ACC112 (cell line): Measurements from ENCODE around the gene SORCS3.

ENCODE experiments used
- H2AFZ ChIP-seq: fragments of 200-600 bp; sonication (generic); one replicate; pipeline ENCODE4 v1.6.0; 2017; ENCODE audit warnings: antibody characterized with exemption, low read length; ENCODE audit not compliant: unreplicated experiment
- H3K27ac ChIP-seq: fragments of 200-600 bp; sonication (generic); 2 replicates; pipeline ENCODE4 v1.5.1; 2014; ENCODE audit warnings: low read depth, mild to moderate bottlenecking, antibody characterized with exemption, low read length, moderate library complexity
- H3K27me3 ChIP-seq: fragments of 200-600 bp; sonication (generic); 2 replicates; pipeline ENCODE4 v1.6.1; 2014; ENCODE audit warnings: mild to moderate bottlenecking, antibody characterized with exemption, low read length, moderate library complexity, mixed read lengths; ENCODE audit not compliant: insufficient read depth
- H3K36me3 ChIP-seq: fragments of 200-600 bp; sonication (generic); 2 replicates; pipeline ENCODE4 v1.6.1; 2016; ENCODE audit warnings: mild to moderate bottlenecking, antibody characterized with exemption, low read length, moderate library complexity, mixed read lengths; ENCODE audit not compliant: insufficient read depth
- H3K4me1 ChIP-seq: fragments of 200-600 bp; sonication (generic); one replicate; pipeline ENCODE4 v1.6.1; 2016; ENCODE audit warnings: low read length, mixed read lengths; ENCODE audit not compliant: insufficient read depth, unreplicated experiment, control insufficient read depth
- H3K4me3 ChIP-seq: fragments of 200-600 bp; sonication (generic); 2 replicates; pipeline ENCODE4 v1.5.1; 2014; ENCODE audit warnings: mild to moderate bottlenecking, low read depth, low read length
- H3K79me2 ChIP-seq: fragments of 200-600 bp; sonication (generic); one replicate; pipeline ENCODE4 v1.6.0; 2016; ENCODE audit warnings: low read length; ENCODE audit not compliant: control insufficient read depth, unreplicated experiment, insufficient read depth

SORCS3 gene

DNA sequence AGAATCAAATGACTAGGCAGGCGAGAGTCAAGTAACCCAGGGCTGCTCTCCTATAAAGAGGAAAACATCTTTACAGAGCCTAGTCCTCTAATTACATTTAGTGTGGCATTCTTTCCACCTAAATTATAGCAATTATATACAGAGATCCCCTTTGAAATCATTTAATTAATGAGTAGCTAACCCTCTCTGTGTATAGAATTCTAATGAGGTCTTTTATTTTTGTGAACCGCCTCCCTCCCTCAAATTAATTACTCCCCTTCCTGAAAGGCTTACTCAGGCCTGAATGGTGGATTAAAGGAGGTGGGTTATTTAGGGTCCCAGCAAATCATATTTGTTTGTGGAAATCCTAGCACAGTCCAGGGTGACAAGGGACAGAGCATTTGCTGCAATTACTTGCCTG lies 551.8 kb downstream of the SORCS3 start:
- H3K79me2 ChIP-seq = no peaks in the 10 kb centered on the region
- no peaks in the 10 kb centered on the region for H3K27me3 ChIP-seq
- H2AFZ ChIP-seq = no peak overlapping the region
- no peaks in the 10 kb centered on the region for H3K4me1 ChIP-seq
- H3K36me3 ChIP-seq = no peaks in the 10 kb centered on the region
- no peak overlapping the region for H3K4me3 ChIP-seq
- H3K27ac ChIP-seq = no peak overlapping the region

DNA sequence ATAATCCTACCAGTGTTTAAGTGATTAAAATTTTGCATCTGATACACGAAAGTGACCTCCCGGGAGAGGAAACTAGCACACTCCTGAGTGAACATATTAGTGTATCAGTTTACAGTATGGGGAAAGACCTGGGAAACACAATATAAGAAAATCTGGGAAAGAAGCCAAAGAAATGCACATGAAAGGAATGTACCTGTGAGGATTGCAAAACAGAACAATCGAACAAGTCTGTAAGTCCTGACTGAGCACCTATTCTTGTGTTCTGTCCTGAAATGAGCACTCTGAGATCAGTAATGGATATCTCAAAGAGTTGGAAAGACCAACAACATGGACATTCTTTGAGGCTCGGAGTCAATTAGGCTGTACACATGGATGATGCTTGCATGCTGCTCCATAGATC lies 554.7 kb downstream of the SORCS3 start:
- H3K4me1 ChIP-seq = no peaks in the 10 kb centered on the region
- H3K27me3 ChIP-seq = no peaks in the 10 kb centered on the region
- no peaks in the 10 kb centered on the region for H3K79me2 ChIP-seq
- H3K36me3 ChIP-seq = no peaks in the 10 kb centered on the region
- H3K27ac ChIP-seq = no peak overlapping the region
- no peak overlapping the region for H2AFZ ChIP-seq
- no peak overlapping the region for H3K4me3 ChIP-seq

- Histone ChIP-seq H3K4me3 (no peak overlapping the region), H3K4me1 (no peaks in the 10 kb centered on the region), H3K27ac (no peak overlapping the region), H3K27me3 (no peaks in the 10 kb centered on the region), H3K79me2 (no peaks in the 10 kb centered on the region), H3K36me3 (no peaks in the 10 kb centered on the region), H2AFZ (no peak overlapping the region)
Observed at GRCh38 chr10:105197598-105198364, 556.7 kb downstream of the SORCS3 start.

DNA sequence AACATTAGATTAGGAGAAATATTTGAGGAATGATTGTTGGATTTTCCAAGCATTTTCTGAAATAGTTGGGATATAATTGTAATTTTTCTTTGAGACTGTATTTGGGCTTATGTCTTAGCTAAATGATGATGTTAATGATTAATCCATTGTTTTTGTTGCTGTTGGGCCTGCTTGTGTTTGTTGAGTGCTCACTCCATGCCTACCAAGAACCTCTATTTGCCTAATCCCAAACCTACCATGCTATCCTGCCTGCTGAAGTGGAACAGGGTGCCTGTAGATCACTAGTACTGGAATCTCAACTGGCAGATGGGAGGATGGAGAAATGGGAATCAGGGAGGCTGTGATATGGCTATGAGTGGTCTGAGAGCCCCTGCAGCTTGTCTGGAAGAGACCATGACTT lies 565.5 kb downstream of the SORCS3 start:
- no peak overlapping the region for H3K27ac ChIP-seq
- no peaks in the 10 kb centered on the region for H3K27me3 ChIP-seq
- H3K36me3 ChIP-seq = no peaks in the 10 kb centered on the region
- no peaks in the 10 kb centered on the region for H3K79me2 ChIP-seq
- H3K4me3 ChIP-seq = no peak overlapping the region
- no peaks in the 10 kb centered on the region for H3K4me1 ChIP-seq
- H2AFZ ChIP-seq = no peak overlapping the region

GRCh38 chr10:105207476-105207995 lies 566.4 kb downstream of the SORCS3 start:
- H3K36me3 ChIP-seq = no peaks in the 10 kb centered on the region
- no peaks in the 10 kb centered on the region for H3K27me3 ChIP-seq
- H3K79me2 ChIP-seq = no peaks in the 10 kb centered on the region
- H3K27ac ChIP-seq = no peak overlapping the region
- no peaks in the 10 kb centered on the region for H3K4me1 ChIP-seq
- H2AFZ ChIP-seq = no peak overlapping the region
- H3K4me3 ChIP-seq = no peak overlapping the region

DNA sequence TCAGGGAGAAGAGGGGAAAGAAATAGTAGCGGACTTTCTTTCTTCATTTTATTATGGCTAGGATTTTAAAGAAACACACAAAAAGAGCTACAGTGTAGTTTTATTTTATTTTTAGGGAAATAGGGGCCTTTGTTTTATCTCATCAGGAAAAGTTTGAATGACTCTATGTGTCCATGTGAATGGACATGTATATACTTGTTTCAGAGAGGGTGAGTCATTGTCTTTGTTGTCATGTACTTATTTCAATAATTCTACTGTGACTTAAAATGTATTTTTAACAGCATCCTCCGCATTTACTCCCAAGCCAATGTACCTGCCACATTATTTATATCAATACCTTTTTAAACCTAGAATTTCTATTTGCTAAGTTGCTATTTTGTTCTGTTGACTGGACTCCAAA lies 569.5 kb downstream of the SORCS3 start:
- Histone ChIP-seq H3K27ac (no peak overlapping the region), H2AFZ (no peak overlapping the region), H3K4me1 (no peaks in the 10 kb centered on the region), H3K36me3 (no peaks in the 10 kb centered on the region), H3K79me2 (no peaks in the 10 kb centered on the region), H3K27me3 (no peaks in the 10 kb centered on the region), H3K4me3 (no peak overlapping the region)

- Histone ChIP-seq H3K79me2 (no peaks in the 10 kb centered on the region), H3K36me3 (no peaks in the 10 kb centered on the region), H3K27me3 (no peaks in the 10 kb centered on the region), H3K27ac (no peak overlapping the region), H3K4me3 (no peak overlapping the region), H3K4me1 (no peaks in the 10 kb centered on the region), H2AFZ (no peak overlapping the region)
Observed at GRCh38 chr10:105237685-105238084, 596.6 kb downstream of the SORCS3 start.

- H3K27ac ChIP-seq = no peak overlapping the region
- H3K4me1 ChIP-seq = no peaks in the 10 kb centered on the region
- H3K4me3 ChIP-seq = no peak overlapping the region
- H3K36me3 ChIP-seq = no peaks in the 10 kb centered on the region
- H3K27me3 ChIP-seq = no peaks in the 10 kb centered on the region
- no peak overlapping the region for H2AFZ ChIP-seq
- H3K79me2 ChIP-seq = no peaks in the 10 kb centered on the region
Observed at GRCh38 chr10:105239311-105240219, 598.5 kb downstream of the SORCS3 start.

- Histone ChIP-seq H2AFZ (no peak overlapping the region), H3K27ac (no peak overlapping the region), H3K36me3 (no peaks in the 10 kb centered on the region), H3K79me2 (no peaks in the 10 kb centered on the region), H3K4me3 (no peak overlapping the region), H3K4me1 (no peaks in the 10 kb centered on the region), H3K27me3 (no peaks in the 10 kb centered on the region)
Observed at GRCh38 chr10:105241254-105241653, 600.2 kb downstream of the SORCS3 start.

GRCh38 chr10:105243381-105243780 lies 602.3 kb downstream of the SORCS3 start:
- no peaks in the 10 kb centered on the region for H3K27me3 ChIP-seq
- H3K4me1 ChIP-seq = no peaks in the 10 kb centered on the region
- no peak overlapping the region for H2AFZ ChIP-seq
- H3K4me3 ChIP-seq = no peak overlapping the region
- H3K27ac ChIP-seq = no peak overlapping the region
- no peaks in the 10 kb centered on the region for H3K36me3 ChIP-seq
- H3K79me2 ChIP-seq = no peaks in the 10 kb centered on the region
